ENCODE data around the gene TPRN.

Gene TPRN

GRCh38 chr9:137224830-137225694 is 24.5 kb upstream of the TPRN start, which contains the start of gene CYSRT1:
TSS of gene CYSRT1 (plus strand) at chr9:137225174. CDS start at chr9:137225622, 448 bp downstream.
- H3K4me3 ChIP-seq (ENCODE audit: low read length), result peak within 1 kb of the TSS; percentile 77
- no peak for DNase-seq (ENCODE audit: low read depth)
- TF ChIP-seq CTCF (conservative IDR thresholded peaks at IDR 0.05; ENCODE audit: low read depth, low read length), result no peak

GRCh38 chr9:137223078-137223970 is 22.8 kb upstream of the TPRN start:
- peak; percentile 90 for DNase-seq (ENCODE audit: low read depth)
- peak overlapping the region; percentile 77 for H3K4me3 ChIP-seq (ENCODE audit: low read length)
- no peak for TF ChIP-seq CTCF (conservative IDR thresholded peaks at IDR 0.05; ENCODE audit: low read depth, low read length)

GRCh38 chr9:137222190-137223077 is 21.9 kb upstream of the TPRN start, which contains the start of gene RNF208:
TSS of gene RNF208 (minus strand) at chr9:137222240. CDS start at chr9:137221212, 1,028 bp downstream.
- peak within 1 kb of the TSS; percentile 77 for H3K4me3 ChIP-seq (ENCODE audit: low read length)
- DNase-seq (ENCODE audit: low read depth), result no peak
- TF ChIP-seq CTCF (conservative IDR thresholded peaks at IDR 0.05; ENCODE audit: low read depth, low read length), result no peak

- H3K4me3 ChIP-seq (ENCODE audit: low read length), result peak overlapping the region; percentile 49
- DNase-seq (ENCODE audit: low read depth), result no peak
- TF ChIP-seq CTCF (conservative IDR thresholded peaks at IDR 0.05; ENCODE audit: low read depth, low read length), result no peak
These were observed 21.1 kb upstream of the TPRN start for GRCh38 chr9:137221506-137222111.

GRCh38 chr9:137221095-137221505 is 20.6 kb upstream of the TPRN start:
- H3K4me3 ChIP-seq (ENCODE audit: low read length), result no peak overlapping the region
- no peak for DNase-seq (ENCODE audit: low read depth)
- TF ChIP-seq CTCF (conservative IDR thresholded peaks at IDR 0.05; ENCODE audit: low read depth, low read length), result no peak

Data from retinal pigment epithelial cell (primary cell).